ENCODE results near the gene CD274.
"Not testable (repeated sequence)": the region's sequence is repeated elsewhere in the genome, so short reads cannot be mapped to it uniquely, and the experiment has no call there.

CD274 gene

DNA sequence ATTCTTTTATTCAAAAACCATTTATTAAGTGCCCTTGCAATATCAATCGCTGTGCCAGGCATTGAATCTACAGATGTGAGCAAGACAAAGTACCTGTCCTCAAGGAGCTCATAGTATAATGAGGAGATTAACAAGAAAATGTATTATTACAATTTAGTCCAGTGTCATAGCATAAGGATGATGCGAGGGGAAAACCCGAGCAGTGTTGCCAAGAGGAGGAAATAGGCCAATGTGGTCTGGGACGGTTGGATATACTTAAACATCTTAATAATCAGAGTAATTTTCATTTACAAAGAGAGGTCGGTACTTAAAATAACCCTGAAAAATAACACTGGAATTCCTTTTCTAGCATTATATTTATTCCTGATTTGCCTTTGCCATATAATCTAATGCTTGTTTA lies 18.5 kb downstream of the CD274 start:
- DNase-seq (ENCODE audit: low read depth), result no peak

- DNase-seq (ENCODE audit: low read depth), result no peak
Measured at GRCh38 chr9:5470122-5470521, 19.8 kb downstream of the CD274 start.

DNA sequence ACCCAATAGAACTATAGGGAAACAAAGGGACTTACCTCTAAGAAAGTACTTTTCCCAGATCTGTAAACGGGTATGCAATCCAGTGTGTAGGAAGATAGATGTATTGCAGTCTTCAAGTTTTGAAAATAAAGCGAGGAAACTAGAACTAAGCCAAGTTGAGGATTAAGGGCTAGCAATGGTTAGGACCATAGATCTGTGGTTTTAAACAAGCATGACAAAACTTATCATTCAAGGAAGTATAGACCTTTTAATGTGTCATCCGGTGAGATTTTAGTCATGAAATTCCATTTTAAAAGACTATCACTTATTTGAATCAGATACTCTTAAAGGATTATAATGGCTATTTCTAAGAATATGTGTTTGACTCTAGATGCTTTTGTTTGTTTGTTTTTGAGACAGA lies 20.5 kb downstream of the CD274 start:
- no peak for DNase-seq (ENCODE audit: low read depth)

DNA sequence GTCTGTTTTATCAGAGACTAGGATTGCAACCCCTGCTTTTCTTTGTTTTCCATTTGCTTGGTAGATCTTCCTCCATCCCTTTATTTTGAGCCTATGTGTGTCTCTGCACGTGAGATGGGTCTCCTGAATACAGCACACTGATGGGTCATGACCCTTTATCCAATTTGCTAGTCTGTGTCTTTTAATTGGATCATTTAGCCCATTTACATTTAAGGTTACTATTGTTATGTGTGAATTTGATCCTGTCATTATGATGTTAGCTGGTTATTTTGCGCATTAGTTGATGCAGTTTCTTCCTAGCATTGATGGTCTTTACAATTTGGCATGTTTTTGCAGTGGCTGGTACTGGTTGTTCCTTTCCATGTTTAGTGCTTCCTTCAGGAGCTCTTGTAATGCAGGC lies 25.3 kb downstream of the CD274 start:
- not testable (repeated sequence) for DNase-seq (ENCODE audit: low read depth)

GRCh38 chr9:5478206-5478605 lies 27.9 kb downstream of the CD274 start:
- DNase-seq (ENCODE audit: low read depth), result no peak

DNA sequence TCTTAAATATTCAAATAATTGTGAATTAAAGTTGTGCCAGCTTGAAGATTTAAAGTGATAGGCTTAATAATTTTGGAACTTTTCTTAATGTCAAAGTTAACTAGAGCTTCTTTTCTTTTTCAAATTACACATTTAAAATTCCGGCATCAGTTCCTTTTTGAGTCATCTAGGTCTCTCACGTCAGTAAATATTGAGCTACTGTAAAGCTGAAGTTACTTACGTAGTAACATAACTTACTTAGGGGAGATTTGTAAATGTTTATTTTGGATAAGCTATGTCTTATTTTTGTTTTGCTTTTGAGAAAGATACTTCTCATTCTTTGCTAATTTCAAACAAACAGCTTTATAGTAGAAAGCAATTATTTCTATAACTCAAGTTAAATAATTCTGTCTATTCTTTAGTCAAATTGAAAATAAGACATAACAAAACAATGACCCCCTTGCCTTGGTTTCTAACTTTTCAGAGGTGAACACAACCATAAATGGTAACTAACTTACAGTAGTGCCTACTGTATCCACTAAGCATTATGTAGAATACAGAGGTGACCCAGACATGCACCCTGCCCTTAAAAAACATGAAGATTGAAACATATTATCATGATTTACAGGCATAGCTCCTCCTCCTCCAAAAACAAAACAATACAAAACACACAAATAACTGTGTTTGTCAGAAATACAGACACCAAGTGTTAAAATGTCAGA lies 29.8 kb downstream of the CD274 start:
- DNase-seq (ENCODE audit: low read depth), result no peak

DNA sequence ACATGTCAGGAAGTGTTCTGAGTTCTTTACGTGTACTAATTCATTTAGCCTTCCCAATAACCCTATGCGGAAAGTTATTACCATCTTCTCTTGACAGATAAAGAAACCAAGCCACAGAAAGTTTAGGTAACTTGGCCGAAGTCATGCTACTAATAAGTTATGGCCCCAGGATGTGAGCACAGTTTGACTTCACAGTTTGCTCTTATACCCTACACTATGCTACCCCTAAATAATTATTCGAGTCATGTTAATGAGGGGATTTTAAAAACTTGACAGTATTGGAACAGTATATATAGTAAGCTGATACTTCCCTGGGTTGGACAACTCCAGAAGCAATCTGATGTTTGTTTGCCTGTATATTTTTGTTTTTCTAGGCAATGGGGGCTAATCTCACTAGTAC lies 30.6 kb downstream of the CD274 start:
- DNase-seq (ENCODE audit: low read depth), result no peak

DNA sequence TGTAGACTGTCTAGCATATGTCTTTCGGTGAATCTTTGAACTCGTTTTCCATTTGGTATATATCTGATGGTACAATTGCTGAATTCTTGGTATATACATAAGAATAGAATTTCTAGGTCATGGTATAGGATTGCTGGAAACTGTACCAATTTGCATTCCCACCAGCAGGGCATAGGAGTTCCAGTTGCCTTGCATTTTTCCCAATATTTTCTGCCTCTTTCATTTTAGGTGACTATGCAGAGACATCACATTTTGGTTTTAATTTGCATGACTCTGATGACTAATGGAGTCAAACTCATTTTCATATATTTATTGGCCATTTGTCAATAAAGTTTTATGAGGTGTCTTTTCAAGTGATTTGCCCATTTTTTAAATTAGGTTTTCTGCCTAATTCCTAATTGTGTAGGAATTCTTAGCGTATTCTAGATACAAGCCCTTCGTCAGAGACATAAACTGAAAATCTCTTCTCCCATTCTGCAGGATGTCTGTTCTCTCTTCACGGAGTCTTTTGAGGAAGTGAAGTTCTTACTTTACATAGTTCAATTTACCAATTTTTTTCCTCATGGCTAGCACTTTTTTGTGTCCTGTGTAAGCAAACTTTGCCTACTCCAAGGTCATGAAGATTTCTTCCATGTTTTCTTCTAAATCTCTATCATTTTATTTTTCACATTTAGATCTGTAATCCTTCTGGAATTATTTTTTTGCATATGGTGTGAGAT lies 31.1 kb downstream of the CD274 start:
- DNase-seq (ENCODE audit: low read depth), result no peak

DNA sequence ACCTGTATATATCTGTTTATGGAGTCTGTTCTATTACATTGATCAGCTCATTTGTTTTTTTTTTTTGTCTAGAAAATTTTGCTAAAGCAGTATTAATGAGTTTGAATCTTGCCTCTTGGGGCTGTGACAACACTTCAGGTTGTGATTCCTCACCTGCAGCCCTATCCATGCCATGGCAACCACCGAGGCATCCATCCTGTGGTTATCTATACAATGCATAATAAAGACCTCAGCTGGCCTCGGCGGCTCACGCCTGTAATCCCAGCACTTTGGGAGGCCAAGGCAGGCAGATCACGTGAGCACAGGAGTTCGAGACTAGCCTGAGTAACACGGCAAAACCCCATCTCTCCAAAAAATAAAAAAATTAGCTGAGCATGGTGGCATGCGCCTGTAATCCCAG lies 31.9 kb downstream of the CD274 start:
- no peak for DNase-seq (ENCODE audit: low read depth)

DNA sequence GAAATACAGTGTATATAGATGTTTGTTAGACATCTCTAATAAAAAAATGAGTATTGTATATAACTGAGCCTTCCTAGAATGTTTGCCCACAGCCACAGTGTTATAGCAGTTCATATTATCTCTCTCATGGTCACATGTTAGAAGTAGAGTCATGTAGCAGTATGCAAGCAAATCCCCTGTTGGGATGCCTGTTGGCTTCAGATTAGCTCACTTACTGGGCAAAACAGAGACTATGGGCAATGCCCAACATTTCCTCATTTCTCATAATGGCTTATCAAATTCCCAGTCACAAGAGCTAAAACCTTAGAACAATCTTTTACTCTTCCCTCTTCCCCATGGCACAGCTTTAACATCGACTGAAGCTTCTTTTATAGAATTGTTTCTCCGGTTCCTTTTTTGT lies 33.0 kb downstream of the CD274 start:
- DNase-seq (ENCODE audit: low read depth), result no peak

GRCh38 chr9:5485378-5486085 lies 35.2 kb downstream of the CD274 start:
- DNase-seq (ENCODE audit: low read depth), result no peak

DNA sequence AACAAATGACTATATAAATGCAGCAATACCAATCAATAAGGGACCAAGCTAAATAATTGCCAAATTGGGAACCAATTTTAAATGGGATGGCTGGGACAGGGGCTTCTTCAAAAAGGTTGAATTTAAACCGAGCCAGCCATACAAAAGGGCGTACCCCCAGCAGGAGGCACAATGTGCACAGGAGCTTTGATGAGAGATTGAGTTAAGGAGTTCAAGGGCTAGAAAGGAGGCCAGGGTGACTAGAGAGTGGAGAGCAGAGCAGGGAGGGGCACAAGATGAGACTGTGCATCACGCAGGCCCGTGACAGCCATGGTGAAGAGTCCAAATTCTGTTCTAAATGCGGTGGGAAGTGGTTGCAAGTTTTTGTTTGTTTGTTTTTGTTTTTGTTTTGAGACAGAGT lies 36.6 kb downstream of the CD274 start:
- no peak for DNase-seq (ENCODE audit: low read depth)

DNA sequence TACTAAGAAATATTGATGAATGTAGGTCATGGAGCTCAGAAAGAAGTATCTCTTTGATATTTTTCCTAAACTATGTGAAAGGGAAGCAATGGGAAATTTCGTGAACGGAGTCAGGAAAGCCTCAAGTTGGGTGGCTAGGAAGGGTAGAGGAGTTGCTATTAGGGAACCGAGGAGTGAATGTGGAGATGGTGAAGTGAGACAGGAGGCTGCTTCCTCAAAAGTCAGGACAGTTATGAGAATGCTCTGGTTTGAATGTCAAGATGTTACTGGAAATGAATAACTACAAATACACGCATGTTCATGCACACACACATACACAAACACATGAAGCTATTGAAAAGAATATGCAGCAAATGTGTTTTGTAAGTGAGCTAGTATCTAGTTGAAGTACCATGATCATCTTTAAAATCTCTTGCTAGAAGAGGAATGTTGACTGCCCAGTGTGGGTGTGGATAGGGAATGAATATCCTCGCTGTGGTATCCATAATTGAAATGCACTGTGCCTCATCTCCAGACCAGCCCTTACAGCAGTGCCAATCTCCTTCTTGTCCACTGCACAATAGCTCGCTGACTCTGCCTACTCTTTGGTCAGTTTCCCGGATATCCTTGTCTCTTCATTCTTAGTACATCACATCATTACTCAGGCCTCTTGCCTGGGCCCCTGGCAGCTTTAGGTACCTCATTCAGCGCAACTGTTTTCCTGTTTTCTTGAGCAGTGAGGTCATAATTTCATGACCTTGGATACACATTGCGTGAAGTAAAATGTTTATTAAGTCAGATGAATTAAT lies 38.1 kb downstream of the CD274 start:
- no peak for DNase-seq (ENCODE audit: low read depth)

DNA sequence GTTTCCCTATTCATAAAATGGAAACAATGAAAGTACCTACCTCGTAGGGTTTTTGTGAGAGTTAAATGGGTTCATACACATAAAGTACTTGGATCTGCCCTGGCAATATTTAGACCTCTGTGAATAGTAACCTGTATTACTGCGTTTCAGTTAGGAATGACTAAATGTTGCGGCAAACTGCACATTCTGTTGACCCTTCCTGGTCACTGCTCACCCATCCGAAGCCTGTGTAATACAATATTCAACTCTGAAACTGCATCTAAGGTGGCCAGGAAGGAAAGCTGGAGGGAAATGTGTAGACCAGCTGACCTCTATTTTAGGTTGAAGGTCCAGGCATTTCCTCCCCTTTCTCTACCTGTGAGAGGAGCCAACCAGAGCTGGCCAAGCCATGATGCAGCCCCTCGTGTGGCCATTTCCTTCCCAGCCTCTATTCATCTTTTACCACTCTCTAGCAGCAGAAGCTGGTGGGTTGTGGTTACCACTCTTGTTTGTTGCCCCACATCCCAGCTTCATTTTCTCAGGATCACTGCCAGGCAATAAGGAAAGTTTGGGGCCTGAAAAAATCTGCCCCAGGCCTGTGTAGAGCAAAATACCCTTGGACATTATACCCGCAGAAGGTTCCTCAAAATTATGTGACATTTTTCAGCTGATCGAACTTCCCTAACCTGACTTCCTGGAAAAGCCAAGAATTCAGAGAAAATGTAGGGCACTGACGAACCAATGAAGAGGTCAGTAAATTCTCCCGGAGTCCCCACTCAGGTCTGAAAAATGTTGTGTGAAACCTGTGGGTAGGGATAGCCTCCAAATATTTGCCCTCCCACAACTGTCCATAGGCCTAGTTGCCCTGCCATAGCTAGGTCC lies 39.5 kb downstream of the CD274 start:
- no peak for DNase-seq (ENCODE audit: low read depth)

DNA sequence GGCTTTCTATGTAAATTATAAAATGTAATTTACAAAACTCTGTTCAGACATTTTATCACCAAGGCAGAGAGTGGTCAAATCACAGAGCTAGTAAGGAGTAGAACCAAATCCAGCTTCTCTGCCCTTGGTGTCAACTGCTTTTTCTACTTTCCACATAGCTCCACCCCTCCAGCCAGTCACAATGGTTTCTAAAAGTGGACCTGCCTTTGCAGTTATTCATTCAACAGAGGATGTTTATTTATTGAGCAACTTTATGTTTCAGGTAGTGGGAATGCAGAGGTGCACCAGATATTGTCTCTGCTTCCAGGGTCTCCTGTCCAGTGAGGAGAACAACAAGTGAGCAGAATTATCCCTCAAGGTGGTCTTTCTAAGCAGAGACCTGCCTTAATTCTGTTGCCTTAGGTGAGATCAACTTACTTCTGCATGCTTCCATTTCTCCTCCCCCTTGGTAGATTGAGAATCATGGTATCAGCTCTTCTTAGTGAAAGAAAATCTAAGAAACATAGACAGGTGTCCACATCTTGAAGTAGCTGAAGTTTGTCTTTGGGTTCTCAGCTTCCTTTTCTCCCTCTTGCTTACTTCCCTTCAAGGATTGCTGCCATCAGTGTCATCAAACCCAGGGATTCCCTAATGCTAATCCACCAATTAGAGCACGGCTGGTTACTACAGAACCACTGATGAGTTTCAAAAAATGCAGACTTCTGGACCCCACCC lies 42.8 kb downstream of the CD274 start:
- no peak for DNase-seq (ENCODE audit: low read depth)

DNA sequence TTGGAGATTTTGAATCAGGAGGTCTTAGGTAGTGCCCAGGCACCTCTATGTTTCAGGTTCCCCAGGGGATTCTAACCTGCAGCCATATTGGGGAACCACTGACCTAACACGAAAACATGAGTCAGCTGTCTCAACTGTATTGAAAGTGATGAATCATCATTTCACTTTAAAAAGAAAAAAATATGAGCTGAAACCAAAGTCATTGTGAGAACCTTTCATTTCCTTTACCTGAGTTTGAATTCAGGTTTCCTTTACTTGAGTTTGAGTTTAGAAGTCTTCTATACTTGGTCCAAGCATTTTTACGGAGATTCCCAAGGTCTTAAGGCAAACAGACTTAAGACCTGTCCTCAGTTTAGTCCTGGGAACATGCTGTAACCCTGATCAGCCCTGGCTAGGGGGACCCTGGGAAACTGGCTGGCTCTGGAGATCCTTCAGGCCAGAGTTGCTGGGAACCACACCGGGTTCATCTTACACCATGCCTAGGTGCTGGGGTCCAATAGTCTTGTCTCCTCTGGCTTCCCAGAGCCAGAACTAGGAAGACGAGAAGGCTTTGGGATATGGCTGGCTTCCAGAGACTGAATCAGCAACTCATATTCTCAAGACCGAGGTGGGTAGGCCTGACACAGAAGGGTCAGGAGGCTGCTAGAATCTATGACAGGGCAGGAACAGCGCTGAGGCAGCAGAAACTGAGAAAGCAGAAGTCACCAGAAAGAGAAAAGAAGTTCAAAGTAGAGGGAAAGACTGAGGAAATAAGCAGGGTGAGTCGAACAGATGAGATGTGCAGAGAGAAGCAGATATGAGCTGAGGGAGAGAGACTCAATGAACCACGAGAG lies 43.6 kb downstream of the CD274 start:
- DNase-seq (ENCODE audit: low read depth), result no peak

DNA sequence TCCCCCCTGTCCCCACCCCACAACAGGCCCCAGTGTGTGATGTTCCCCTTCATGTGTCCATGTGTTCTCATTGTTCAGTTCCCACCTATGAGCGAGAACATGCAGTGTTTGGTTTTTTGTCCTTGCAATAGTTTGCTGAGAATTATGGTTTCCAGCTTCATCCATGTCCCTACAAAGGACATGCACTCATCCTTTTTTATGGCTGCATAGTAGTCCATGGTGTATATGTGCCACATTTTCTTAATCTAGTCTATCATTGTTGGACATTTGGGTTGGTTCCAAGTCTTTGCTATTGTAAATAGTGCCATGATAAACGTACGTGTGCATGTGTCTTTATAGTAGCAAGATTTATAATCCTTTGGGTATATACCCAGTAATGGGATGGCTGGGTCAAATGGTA lies 44.4 kb downstream of the CD274 start:
- not testable (repeated sequence) for DNase-seq (ENCODE audit: low read depth)

DNA sequence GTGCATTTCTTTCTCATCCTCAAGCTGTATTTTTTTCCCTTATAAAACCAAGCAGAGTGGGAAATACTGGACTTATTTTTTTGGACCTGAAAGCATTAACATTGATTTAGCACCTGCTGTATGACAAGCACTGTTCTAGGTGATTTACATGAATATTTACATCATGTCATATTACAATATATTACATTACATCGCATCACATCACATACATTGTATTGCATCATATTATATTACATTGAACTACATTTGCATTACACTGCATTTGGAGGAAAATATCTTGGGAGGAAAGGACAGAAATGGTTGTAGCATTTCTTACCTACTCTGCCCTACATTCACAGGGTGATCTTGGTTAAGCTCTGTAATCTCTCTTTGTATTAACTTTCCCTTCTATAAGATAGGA lies 48.8 kb downstream of the CD274 start:
- no peak for DNase-seq (ENCODE audit: low read depth)

DNA sequence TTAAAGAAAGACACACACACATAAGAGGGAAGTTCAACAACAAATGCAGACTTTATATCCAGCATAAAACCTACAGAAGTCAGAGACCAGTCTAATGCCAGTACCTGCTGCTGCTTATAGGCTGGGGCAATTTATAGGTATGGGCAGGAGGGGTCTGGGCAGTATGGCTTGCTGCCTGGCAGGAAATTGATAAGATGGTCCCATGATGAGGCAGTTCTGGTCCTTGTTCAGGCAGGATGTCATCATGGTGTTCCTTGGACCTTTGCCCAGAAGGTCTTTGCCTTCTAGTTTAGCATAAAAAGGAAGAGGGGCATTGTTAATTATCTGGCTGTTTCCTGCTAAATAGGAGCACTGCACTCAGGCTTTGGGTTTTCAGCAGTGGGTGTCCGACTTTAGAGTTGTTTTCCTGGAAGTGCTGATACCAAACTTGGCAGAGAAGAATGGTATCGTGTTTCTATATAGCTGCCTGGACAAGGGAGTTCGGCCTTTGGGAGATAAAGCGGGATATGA lies 49.6 kb downstream of the CD274 start:
- no peak for DNase-seq (ENCODE audit: low read depth)
